ENCODE measurements around the gene FNTB. TPM values are rescaled to one million over a fixed set of nuclear protein-coding genes. Genes with fewer than 3 reads are reported as not detected.

Gene FNTB
- total and polyA plus RNA-seq, 2 of the 8 experiments (the other 6 are each of a cell fraction or from before 2014, with no cell fraction given): 16.0 to 20.7 TPM

DNA sequence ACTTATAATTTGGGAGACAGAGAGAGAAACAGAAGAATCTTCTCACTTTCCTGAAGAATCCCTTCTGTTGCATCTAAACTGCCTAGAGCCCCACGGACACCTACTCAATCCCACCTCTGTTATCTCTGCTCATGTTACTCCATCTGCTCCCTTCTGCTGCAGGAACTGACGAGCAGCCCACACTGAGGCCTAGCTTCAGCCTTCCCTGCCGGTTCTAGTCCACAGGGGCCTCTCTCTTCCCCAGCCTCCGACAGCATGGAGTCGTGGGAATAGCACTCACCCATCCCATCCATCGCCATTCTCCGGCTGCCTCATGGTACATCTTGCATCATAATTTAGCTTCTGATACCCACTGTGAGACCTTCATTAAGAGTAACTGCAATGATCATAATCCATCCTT lies 18.5 kb upstream of the FNTB start:
- Histone ChIP-seq H3K79me1 (ENCODE audit: low read depth, low read length) (peaks cover 8% of the 10 kb centered on the region), H3K9ac (replicated peaks in 1 of 4; ENCODE audit: extremely low read depth in 1 of 4, low read depth in 3 of 4, low read length in 3 of 4) (no peak overlapping the region), H2AFZ (ENCODE audit: low read length) (no peak overlapping the region), H3K4me2 (ENCODE audit: insufficient read depth in 1 of 2, low read depth in 2 of 2, low read length in 2 of 2) (peak overlapping the region; percentile 33 to 85; a peak in 2 of 4 replicates), H3K36me3 (ENCODE audit: control insufficient read depth in 2 of 4, insufficient read depth in 4 of 4, low read length in 3 of 4) (no peaks in the 10 kb centered on the region), H2BK120ac (replicated peaks; ENCODE audit: low read depth, low read length) (no peak overlapping the region), H3K9me3 (ENCODE audit: insufficient read depth in 2 of 2, low read depth in 1 of 2, low read length in 1 of 2) (no peaks in the 10 kb centered on the region), H4K5ac (ENCODE audit: insufficient read length, low read depth, low read length) (no peak overlapping the region), H3K27me3 (replicated peaks in 1 of 4; ENCODE audit: control insufficient read depth in 3 of 4, extremely low read depth in 1 of 4, insufficient read depth in 3 of 4, low read length in 3 of 4) (peaks cover 0 to 20% (median 8%) of the 10 kb centered on the region in 4 experiments; a peak in 4 of 7 replicates), H2BK5ac (ENCODE audit: low read depth, low read length) (peak overlapping the region; percentile 61; the same call in 1 of the 2 replicates), H4K20me1 (replicated peaks in 1 of 2; ENCODE audit: control insufficient read depth in 1 of 2, insufficient read depth in 2 of 2, low read length in 2 of 2) (peaks cover 0 to 2% of the 10 kb centered on the region in 2 experiments), H4K91ac (replicated peaks; ENCODE audit: insufficient read length, low read length) (peak overlapping the region; percentile 36), H3K23me2 (ENCODE audit: low read depth, low read length) (no peaks in the 10 kb centered on the region; the same call in 1 of the 2 replicates), H3K4me1 (replicated peaks in 1 of 4; ENCODE audit: control insufficient read depth in 3 of 4, insufficient read depth in 4 of 4, low read length in 3 of 4) (peaks cover 0 to 27% (median 16%) of the 10 kb centered on the region in 4 experiments; a peak in 6 of 7 replicates), H3K27ac (ENCODE audit: low read depth, low read length) (no peak overlapping the region), H3K23ac (ENCODE audit: insufficient read length) (no peak overlapping the region), H2AK5ac (ENCODE audit: low read depth, low read length) (peak overlapping the region; percentile 25; the same call in 1 of the 2 replicates), H3K14ac (ENCODE audit: insufficient read length) (no peak overlapping the region), H3K4me3 (ENCODE audit: extremely low read depth in 1 of 4, insufficient read depth in 2 of 4, low read depth in 3 of 4, low read length in 4 of 4) (no peak overlapping the region), H3K18ac (ENCODE audit: extremely low read depth, low read length) (0 out of 2 replicates have a peak overlapping the region, but pooled peaks have one; percentile 17), H2BK20ac (ENCODE audit: low read length) (no peak overlapping the region; the same call in 1 of the 2 replicates), H3K56ac (replicated peaks; ENCODE audit: insufficient read length, low read depth, low read length) (no peak overlapping the region), H3K4ac (replicated peaks; ENCODE audit: insufficient read length, low read depth, low read length) (no peak overlapping the region), H2BK12ac (ENCODE audit: low read depth, low read length) (peak overlapping the region; percentile 95; the same call in 1 of the 2 replicates), H2BK15ac (ENCODE audit: low read length) (no peak overlapping the region), H4K8ac (ENCODE audit: extremely low read depth, insufficient read depth, low read length) (no peak overlapping the region), H3K79me2 (ENCODE audit: control insufficient read depth in 1 of 2, insufficient read depth in 2 of 2, low read length in 2 of 2) (peaks cover 0 to 12% of the 10 kb centered on the region in 2 experiments; a peak in 1 of 4 replicates)
- DNase-seq (ENCODE audit: low read depth in 1 of 2, low spot score in 2 of 2): no peak
- CTCF ChIA-PET (ENCODE audit: partially characterized antibody): interaction anchor here (0.8 to 4.1 kb wide), 4 partner anchors 10 to 473 kb away, joined by 3 to 45 read pairs (median 12); no protein-coding TSS in a partner anchor
- 79% methylated on average over 7 of the region's 7 CpGs; no CpG with 5 or more reads in 1 of the 2 experiments for WGBS, 2 experiments (ENCODE audit: extremely low coverage in 1 of 2, insufficient coverage in 1 of 2, insufficient read length in 1 of 2, insufficient replicate concordance in 2 of 2, low coverage in 1 of 2, low lambda C conversion rate in 2 of 2, missing lambda C conversion rate in 1 of 2)
- POLR2A ChIA-PET (ENCODE audit: partially characterized antibody): interaction anchor here (0.6 to 2.1 kb wide), 4 partner anchors 18 to 53 kb away, joined by 3 to 6 read pairs (median 4); partner anchors contain the start of gene CHURC1
- no peak for FAIRE-seq
- no peak for TF ChIP-seq SIN3A (conservative IDR thresholded peaks at IDR 0.05 in 1 of 2, IDR thresholded peaks at IDR 0.05 in 1 of 2; ENCODE audit: low read depth in 1 of 2, low read length in 2 of 2)
- TF ChIP-seq, protein P1, sequence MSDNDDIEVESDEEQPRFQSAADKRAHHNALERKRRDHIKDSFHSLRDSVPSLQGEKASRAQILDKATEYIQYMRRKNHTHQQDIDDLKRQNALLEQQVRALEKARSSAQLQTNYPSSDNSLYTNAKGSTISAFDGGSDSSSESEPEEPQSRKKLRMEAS (IDR thresholded peaks at IDR 0.05): no peak
- TF ChIP-seq SIX5 (IDR thresholded peaks at IDR 0.05; ENCODE audit: low read depth, low read length): no peak
